CD8-positive, alpha-beta memory T cell (primary cell): ENCODE measurements around the gene FBXO3. TPM values are rescaled to one million over a fixed set of nuclear protein-coding genes. Genes with fewer than 3 reads are reported as not detected.
A peak's percentile ranks its signal among the peaks of the same experiment; 100 is the strongest.

Experiments used
- CTCF ChIA-PET: fragments of 350-600 bp; sonication (Branson Sonifier 250); formaldehyde crosslinking; loops from one replicate; lab custom pipeline; 2021; ENCODE audit warnings: antibody characterized with exemption; lab: Charles Lee
- POLR2A ChIA-PET: fragments of 350-600 bp; sonication (Branson Sonifier 250); formaldehyde crosslinking; loops from one replicate; lab custom pipeline; 2021; ENCODE audit warnings: antibody characterized with exemption; lab: Charles Lee
- DNase-seq, 5 donors: peaks; one replicate each; pipeline versions ENCODE4 v3.0.0 to v3.0.0-alpha.2; 2020 to 2022; ENCODE audit warnings: mixed read lengths in 1 of 5
- H3K27ac ChIP-seq: one replicate; pipeline ENCODE4 v1.7.0; 2013; ENCODE audit warnings: low read depth, mild to moderate bottlenecking, low read length, moderate library complexity
- H3K27me3 ChIP-seq: 2 replicates; pipeline ENCODE4 v1.7.0; 2013; ENCODE audit warnings: low read length, mild to moderate bottlenecking; ENCODE audit not compliant: insufficient read depth, poor library complexity, severe bottlenecking
- H3K36me3 ChIP-seq: 2 replicates; pipeline ENCODE4 v1.7.0; 2013; ENCODE audit warnings: mild to moderate bottlenecking, low read length, moderate library complexity; ENCODE audit not compliant: insufficient read depth
- H3K4me1 ChIP-seq: 2 replicates; pipeline ENCODE4 v1.7.0; 2013; ENCODE audit warnings: mild to moderate bottlenecking, low read length, moderate library complexity; ENCODE audit not compliant: insufficient read depth
- H3K4me3 ChIP-seq: 2 replicates; pipeline ENCODE4 v1.7.0; 2013; ENCODE audit warnings: mild to moderate bottlenecking, low read length
- H3K9me3 ChIP-seq: 2 replicates; pipeline ENCODE4 v1.7.0; 2013; ENCODE audit warnings: mild to moderate bottlenecking, low read length
- H3K27ac Mint-ChIP-seq, 8 donors: one replicate each; pipeline ENCODE4 v1.8.0; 2020 to 2021; ENCODE audit warnings: mixed read lengths in 8 of 8, mild to moderate bottlenecking in 6 of 8, inconsistent platforms in 3 of 8, moderate library complexity in 3 of 8
- H3K27me3 Mint-ChIP-seq, 2 donors: one replicate each; pipeline ENCODE4 v1.8.0; 2020 to 2021; ENCODE audit warnings: mixed read lengths in 2 of 2, mild to moderate bottlenecking in 1 of 2, moderate library complexity in 1 of 2
- H3K36me3 Mint-ChIP-seq, 3 donors: one replicate each; pipeline ENCODE4 v1.8.0; 2020 to 2021; ENCODE audit warnings: mixed read lengths in 3 of 3, inconsistent platforms in 1 of 3, mild to moderate bottlenecking in 1 of 3
- H3K4me1 Mint-ChIP-seq, 3 donors: one replicate each; pipeline ENCODE4 v1.8.0; 2020 to 2021; ENCODE audit warnings: mixed read lengths in 3 of 3, inconsistent platforms in 1 of 3, mild to moderate bottlenecking in 1 of 3
- H3K4me3 Mint-ChIP-seq, 7 donors: one replicate each; pipeline ENCODE4 v1.8.0; 2020 to 2021; ENCODE audit warnings: mixed read lengths in 7 of 7, mild to moderate bottlenecking in 6 of 7, moderate library complexity in 4 of 7, inconsistent platforms in 2 of 7
- H3K9me3 Mint-ChIP-seq, 5 donors: one replicate each; pipeline ENCODE4 v1.8.0; 2020 to 2022; ENCODE audit warnings: mixed read lengths in 5 of 5, mild to moderate bottlenecking in 3 of 5, moderate library complexity in 2 of 5, inconsistent platforms in 1 of 5
- polyA plus RNA-seq: library from polyadenylated mRNA; unstranded; fragments of 300-500 nt; fragmentation: Illumina TruSeq; gene quantifications from one replicate; pipeline ENCODE4 v1.2.3, GENCODE V29; 2021
- total RNA-seq, 2 experiments: library from RNA; stranded (reverse); gene quantifications; one replicate each; pipeline ENCODE4 v1.2.3, GENCODE V29; 2021

The FBXO3 gene
- total and polyA plus RNA-seq, 3 experiments from 2014 or later: 16.7 to 33.4 (median 17.1) TPM

DNA sequence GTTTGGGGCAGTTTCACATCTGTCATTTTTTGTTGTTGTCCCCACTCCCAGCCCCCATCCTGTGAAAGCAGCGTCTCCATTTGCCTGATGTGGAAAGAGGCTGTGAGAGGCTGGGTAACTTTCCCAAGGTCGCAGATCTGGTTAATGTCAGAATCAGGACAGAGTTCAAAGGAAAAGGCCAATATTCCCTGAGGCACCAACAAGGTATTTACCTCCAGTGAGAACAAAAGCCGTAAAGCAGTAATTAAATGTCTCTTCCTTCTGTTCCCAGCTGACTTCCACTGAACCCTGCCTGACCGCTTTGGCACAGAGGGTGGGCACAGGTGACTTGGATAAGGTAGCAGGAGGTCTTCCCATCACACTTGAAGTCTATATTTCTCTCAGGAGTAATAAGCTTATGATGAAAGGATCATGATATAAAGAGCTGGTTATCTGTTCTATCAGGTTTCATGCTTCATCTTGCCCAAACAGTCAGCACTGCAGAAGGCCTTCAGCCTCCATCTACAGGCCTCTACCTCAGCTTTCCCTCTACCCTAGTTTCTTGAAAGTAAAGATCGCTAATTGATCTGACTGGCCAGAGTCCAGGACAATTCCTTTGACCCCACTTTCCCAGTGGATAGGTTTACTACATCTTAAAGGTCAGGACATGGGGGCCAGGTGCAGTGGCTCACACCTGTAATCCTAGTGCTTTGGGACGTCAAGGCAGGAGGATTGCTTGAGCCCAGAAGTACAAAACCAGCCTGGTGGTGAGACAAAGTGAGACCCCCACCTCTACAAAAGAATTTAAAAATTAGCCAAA lies 83.1 kb downstream of the FBXO3 start:
- Histone ChIP-seq H3K36me3 (no peaks in the 10 kb centered on the region), H3K27me3 (peaks cover 5% of the 10 kb centered on the region), H3K4me1 (no peaks in the 10 kb centered on the region), H3K9me3 (no peaks in the 10 kb centered on the region), H3K4me3 (no peak overlapping the region), H3K27ac (no peak overlapping the region)
- H3K4me3 Mint-ChIP-seq: no peak overlapping the region
- CTCF ChIA-PET: no interaction called here
- peaks cover 2 to 7% (median 4%) of the 10 kb centered on the region in 5 donors for H3K9me3 Mint-ChIP-seq
- no peak for DNase-seq
- H3K27ac Mint-ChIP-seq: peak overlapping the region in 1 of 8 donors; percentile 12
- H3K4me1 Mint-ChIP-seq: peaks cover 0 to under 1% (median under 1%) of the 10 kb centered on the region in 3 donors
- POLR2A ChIA-PET: interaction anchor here (0.6 kb wide), 1 partner anchor 44 kb away, joined by 4 read pairs; no protein-coding TSS in a partner anchor
- H3K36me3 Mint-ChIP-seq: peaks cover 0 to 4% (median 0%) of the 10 kb centered on the region in 3 donors
- peaks cover 6 to 22% of the 10 kb centered on the region in 2 donors for H3K27me3 Mint-ChIP-seq

Other genes with a start within 250 kb of the FBXO3 start
- not detected for gene C11orf91, start 73.7 kb downstream of the FBXO3 start, total RNA-seq
- not detected for gene C11orf91, start 73.7 kb downstream of the FBXO3 start, polyA plus RNA-seq
- 10 to 100 TPM; 25.2 to 28.0 TPM for gene CD59, start 38.1 kb downstream of the FBXO3 start, total RNA-seq
- 40.4 TPM for gene CD59, start 38.1 kb downstream of the FBXO3 start, polyA plus RNA-seq
- under 1 TPM; 0.13 to 0.53 TPM for gene LMO2, start 117.6 kb upstream of the FBXO3 start, total RNA-seq
- not detected for gene LMO2, start 117.6 kb upstream of the FBXO3 start, polyA plus RNA-seq